ENCODE measurements around the gene PTPRM.

GRCh38 chr18:7870855-7871254, 303.7 kb downstream of the PTPRM start:
- TF ChIP-seq CTCF (IDR thresholded peaks at IDR 0.05), result no peak
- TF ChIP-seq POLR2A (IDR thresholded peaks at IDR 0.05), result no peak

All from lower leg skin (tissue), 3 donors.